Common myeloid progenitor, CD34-positive (primary cell): ENCODE results near the gene ZNF654.

Experiments
- CTCF ChIA-PET: fragments of 350-600 bp; sonication (Branson Sonifier 250); formaldehyde crosslinking; loops from one replicate; lab custom pipeline; 2021; ENCODE audit warnings: antibody characterized with exemption; lab: Charles Lee
- POLR2A ChIA-PET: fragments of 350-600 bp; sonication (Branson Sonifier 250); formaldehyde crosslinking; loops from one replicate; lab custom pipeline; 2021; ENCODE audit warnings: antibody characterized with exemption; lab: Charles Lee
- DNase-seq, 3 donors: peaks; one replicate each; pipeline versions ENCODE4 v3.0.0 to v3.0.0-alpha.2; 2013
- H3K27ac ChIP-seq, 2 experiments: 1 replicate in 1 of 2; 2 replicates in 1 of 2; pipeline ENCODE4 v1.7.0; 2013; ENCODE audit warnings: inconsistent platforms in 2 of 2, low read length in 2 of 2, mild to moderate bottlenecking in 2 of 2, low read depth in 1 of 2, moderate library complexity in 1 of 2; ENCODE audit not compliant: severe bottlenecking in 2 of 2, insufficient read depth in 1 of 2, poor library complexity in 1 of 2
- H3K27me3 ChIP-seq, 5 experiments: replicated peaks in 2 of 5; 1 replicate in 3 of 5; 2 replicates in 2 of 5; pipeline versions ENCODE4 v1.6.1 to v1.7.0; 2013; ENCODE audit warnings: low read length in 4 of 5, mild to moderate bottlenecking in 2 of 5, moderate library complexity in 2 of 5, inconsistent platforms in 1 of 5; ENCODE audit not compliant: insufficient read depth in 5 of 5, control insufficient read depth in 4 of 5
- H3K36me3 ChIP-seq, 4 experiments: 1 replicate in 2 of 4; 2 replicates in 2 of 4; pipeline versions ENCODE4 v1.6.1 to v1.7.0; 2013; ENCODE audit warnings: low read length in 3 of 4, control low read depth in 1 of 4, mild to moderate bottlenecking in 1 of 4; ENCODE audit not compliant: control insufficient read depth in 4 of 4, insufficient read depth in 4 of 4
- H3K4me1 ChIP-seq, 4 experiments: 1 replicate in 3 of 4; 2 replicates in 1 of 4; pipeline versions ENCODE4 v1.6.1 to v1.7.1; 2013; ENCODE audit warnings: low read length in 3 of 4, mild to moderate bottlenecking in 3 of 4, control low read depth in 1 of 4, inconsistent platforms in 1 of 4, moderate library complexity in 1 of 4; ENCODE audit not compliant: control insufficient read depth in 4 of 4, insufficient read depth in 4 of 4; ENCODE audit errors: control extremely low read depth in 1 of 4
- H3K4me3 ChIP-seq, 7 experiments: 1 replicate in 4 of 7; 2 replicates in 3 of 7; pipeline versions ENCODE4 v1.5.1 to v1.7.0; 2013; ENCODE audit warnings: mild to moderate bottlenecking in 7 of 7, low read length in 6 of 7, moderate library complexity in 6 of 7, inconsistent platforms in 2 of 7, low read depth in 2 of 7, control low read depth in 1 of 7; ENCODE audit not compliant: insufficient read depth in 4 of 7, control insufficient read depth in 1 of 7; ENCODE audit errors: extremely low read depth in 1 of 7
- H3K9me3 ChIP-seq, 5 experiments: 1 replicate in 4 of 5; 2 replicates in 1 of 5; pipeline versions ENCODE4 v1.6.1 to v1.7.1; 2013; ENCODE audit warnings: low read length in 4 of 5, mild to moderate bottlenecking in 2 of 5, inconsistent platforms in 1 of 5, low read depth in 1 of 5, moderate library complexity in 1 of 5; ENCODE audit not compliant: control insufficient read depth in 4 of 5, insufficient read depth in 2 of 5; ENCODE audit errors: control extremely low read depth in 1 of 5
- WGBS: methylation state at CpG from one replicate; pipeline ENCODE4 v1.1.5; 2013; ENCODE audit not compliant: insufficient coverage; 5-methylcytosine and 5-hydroxymethylcytosine counted together

ZNF654 gene

GRCh38 chr3:88057630-88058305 is 1.3 kb upstream of the ZNF654 start:
- Histone ChIP-seq H3K36me3 (peaks cover 13 to 36% (median 15%) of the 10 kb centered on the region in 4 experiments), H3K4me1 (peaks cover 11 to 42% (median 28%) of the 10 kb centered on the region in 4 experiments), H3K27ac (peak overlapping the region; percentile 82 to 93), H3K27me3 (no peaks in the 10 kb centered on the region), H3K4me3 (peak overlapping the region; percentile 93 to 99 (median 97)), H3K9me3 (no peaks in the 10 kb centered on the region)
- POLR2A ChIA-PET: interaction anchor here (0.6 to 1.5 kb wide), 7 partner anchors 14 to 91 kb away, joined by 3 to 11 read pairs (median 4); no protein-coding TSS in a partner anchor
- WGBS: 0% methylated on average over 6 of the region's 16 CpGs
- CTCF ChIA-PET: interaction anchor here (0.7 to 1.9 kb wide), 3 partner anchors 23 to 264 kb away, joined by 3 to 7 read pairs (median 3); no protein-coding TSS in a partner anchor
- peak in 2 of 3 donors; percentile 33 to 44 for DNase-seq

- ChIA-PET CTCF (interaction anchor here (0.7 to 1.9 kb wide), 3 partner anchors 23 to 265 kb away, joined by 3 to 7 read pairs (median 3); no protein-coding TSS in a partner anchor), POLR2A (interaction anchor here (0.6 to 1.5 kb wide), 9 partner anchors 10 to 91 kb away, joined by 3 to 11 read pairs (median 4); no protein-coding TSS in a partner anchor)
- H3K9me3 ChIP-seq: no peaks in the 10 kb centered on the region
- peak overlapping the region; percentile 82 to 93 for H3K27ac ChIP-seq
- no peak for DNase-seq
- 0% methylated on average over 14 of the region's 24 CpGs for WGBS
- peaks cover 11 to 47% (median 29%) of the 10 kb centered on the region in 4 experiments for H3K4me1 ChIP-seq
- H3K4me3 ChIP-seq: peak overlapping the region; percentile 93 to 99 (median 97)
- H3K36me3 ChIP-seq: peaks cover 13 to 36% (median 15%) of the 10 kb centered on the region in 4 experiments
- no peaks in the 10 kb centered on the region for H3K27me3 ChIP-seq
Measured at GRCh38 chr3:88058306-88058580, 812 bp upstream of the ZNF654 start.

GRCh38 chr3:88059380-88060170 is 520 bp downstream of the ZNF654 start:
- Histone ChIP-seq H3K27ac (peak overlapping the region; percentile 88 to 93), H3K4me3 (peak overlapping the region; percentile 93 to 99 (median 96)), H3K4me1 (peaks cover 14 to 58% (median 35%) of the 10 kb centered on the region in 4 experiments), H3K27me3 (no peaks in the 10 kb centered on the region), H3K9me3 (no peaks in the 10 kb centered on the region), H3K36me3 (peaks cover 11 to 26% (median 13%) of the 10 kb centered on the region in 4 experiments)
- POLR2A ChIA-PET: interaction anchor here (0.6 to 1.5 kb wide), 5 partner anchors 9 to 35 kb away, joined by 4 to 11 read pairs (median 5); no protein-coding TSS in a partner anchor
- 0% methylated on average over 31 of the region's 45 CpGs for WGBS
- CTCF ChIA-PET: interaction anchor here (1.1 to 3.0 kb wide), 4 partner anchors 16 to 53 kb away, joined by 3 to 7 read pairs (median 6); no protein-coding TSS in a partner anchor
- no peak for DNase-seq

GRCh38 chr3:88061746-88062145 is 2.7 kb downstream of the ZNF654 start:
- H3K4me1 ChIP-seq: peaks cover 14 to 53% (median 35%) of the 10 kb centered on the region in 4 experiments
- no peaks in the 10 kb centered on the region for H3K9me3 ChIP-seq
- WGBS: no CpG with 5 or more reads among the region's 1 CpG
- H3K27me3 ChIP-seq: no peaks in the 10 kb centered on the region
- peak in 2 of 3 donors; percentile 61 to 74 for DNase-seq
- peak overlapping the region in 1 of 2 experiments; percentile 93 for H3K27ac ChIP-seq
- ChIA-PET CTCF (interaction anchor here (1.1 to 3.0 kb wide), 3 partner anchors 30 to 56 kb away, joined by 3 to 7 read pairs (median 3); no protein-coding TSS in a partner anchor), POLR2A (no interaction called here)
- H3K36me3 ChIP-seq: peaks cover 0 to 8% (median 2%) of the 10 kb centered on the region in 4 experiments
- H3K4me3 ChIP-seq: peak overlapping the region in 6 of 7 experiments; percentile 19 to 99 (median 95)

- Histone ChIP-seq H3K4me1 (peaks cover 0 to 9% (median 7%) of the 10 kb centered on the region in 4 experiments), H3K9me3 (peaks cover 0 to 14% (median 7%) of the 10 kb centered on the region in 5 experiments), H3K36me3 (peaks cover 0 to 12% (median 8%) of the 10 kb centered on the region in 4 experiments), H3K27me3 (no peaks in the 10 kb centered on the region), H3K27ac (peak overlapping the region; percentile 21 to 29), H3K4me3 (no peak overlapping the region)
- ChIA-PET POLR2A (no interaction called here), CTCF (interaction anchor here (1.0 to 2.2 kb wide), 3 partner anchors 11 to 32 kb away, joined by 3 to 8 read pairs (median 3); no protein-coding TSS in a partner anchor)
- DNase-seq: peak in 2 of 3 donors; percentile 35 to 56
- 26% methylated on average over 2 of the region's 2 CpGs for WGBS
Measured at GRCh38 chr3:88075072-88075471, 16.0 kb downstream of the ZNF654 start.

GRCh38 chr3:88075497-88075896 is 16.4 kb downstream of the ZNF654 start:
- no peak overlapping the region for H3K4me3 ChIP-seq
- WGBS: no CpG with 5 or more reads among the region's 2 CpGs
- peak overlapping the region; percentile 21 to 29 for H3K27ac ChIP-seq
- ChIA-PET POLR2A (no interaction called here), CTCF (interaction anchor here (1.0 to 2.2 kb wide), 3 partner anchors 11 to 32 kb away, joined by 3 to 8 read pairs (median 3); no protein-coding TSS in a partner anchor)
- peaks cover 0 to 9% (median 8%) of the 10 kb centered on the region in 4 experiments for H3K36me3 ChIP-seq
- H3K9me3 ChIP-seq: peaks cover 0 to 14% (median 7%) of the 10 kb centered on the region in 5 experiments
- H3K27me3 ChIP-seq: no peaks in the 10 kb centered on the region
- DNase-seq: no peak
- H3K4me1 ChIP-seq: peaks cover 0 to 9% (median 7%) of the 10 kb centered on the region in 4 experiments
